Fibroblast of pulmonary artery (primary cell): ENCODE data around the gene NUP214.
A peak's percentile ranks its signal among the peaks of the same experiment; 100 is the strongest.
"Not testable (repeated sequence)": the region's sequence is repeated elsewhere in the genome, so short reads cannot be mapped to it uniquely, and the experiment has no call there.

Experiments
- DNase-seq: peaks from one replicate; pipeline ENCODE4 v3.0.0-alpha.2; 2010; ENCODE audit warnings: low read depth
- H3K4me3 ChIP-seq: replicated peaks from 2 replicates; pipeline ENCODE4 v1.5.1; 2011; ENCODE audit warnings: low read depth, mild to moderate bottlenecking, control low read depth, low read length, moderate library complexity
- TF ChIP-seq, protein P1 (sequence below): IDR thresholded peaks from 2 replicates; pipeline ENCODE4 v1.5.1; 2011; ENCODE audit warnings: mild to moderate bottlenecking, control low read depth, low read length, inconsistent platforms; ENCODE audit errors: missing control alignments

Gene NUP214

DNA sequence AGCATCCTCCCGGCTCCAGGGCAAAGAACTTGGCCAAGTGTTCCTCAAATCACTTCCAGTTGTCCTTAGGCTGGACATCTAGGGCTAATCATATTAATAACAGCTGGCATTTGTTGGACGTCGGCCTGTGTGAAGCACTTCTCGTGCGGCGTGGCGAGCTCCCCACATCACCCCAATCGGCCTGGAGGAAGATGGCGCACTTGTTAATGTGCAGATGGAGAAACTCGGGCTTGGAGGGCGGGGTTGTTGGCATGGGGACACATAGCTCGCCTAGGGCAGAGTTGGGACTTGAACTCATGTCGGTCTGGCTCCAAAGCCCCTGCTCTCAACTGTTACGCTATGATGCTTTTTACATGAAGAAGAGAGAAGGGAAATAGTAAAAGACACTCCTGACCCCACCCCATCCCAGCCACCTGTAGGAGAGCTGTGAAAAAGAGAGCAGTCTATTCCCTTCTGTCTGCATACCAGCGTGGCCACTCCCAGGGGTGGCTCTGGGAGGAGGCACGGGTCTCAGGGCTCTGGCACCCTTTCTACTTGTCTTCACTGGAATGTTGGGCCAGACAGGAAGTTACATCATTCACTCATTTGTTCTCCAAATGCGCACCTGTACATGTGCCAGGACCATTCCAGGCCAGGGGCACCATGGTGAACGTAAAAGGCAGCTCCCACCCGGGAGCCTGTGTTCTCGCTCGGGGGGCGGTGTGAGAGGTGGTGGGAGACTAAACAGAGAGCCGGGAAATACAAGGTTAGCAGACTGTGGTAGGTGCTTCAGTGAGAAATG is 12.8 kb upstream of the NUP214 start:
- H3K4me3 ChIP-seq = no peak overlapping the region
- TF ChIP-seq, protein P1, sequence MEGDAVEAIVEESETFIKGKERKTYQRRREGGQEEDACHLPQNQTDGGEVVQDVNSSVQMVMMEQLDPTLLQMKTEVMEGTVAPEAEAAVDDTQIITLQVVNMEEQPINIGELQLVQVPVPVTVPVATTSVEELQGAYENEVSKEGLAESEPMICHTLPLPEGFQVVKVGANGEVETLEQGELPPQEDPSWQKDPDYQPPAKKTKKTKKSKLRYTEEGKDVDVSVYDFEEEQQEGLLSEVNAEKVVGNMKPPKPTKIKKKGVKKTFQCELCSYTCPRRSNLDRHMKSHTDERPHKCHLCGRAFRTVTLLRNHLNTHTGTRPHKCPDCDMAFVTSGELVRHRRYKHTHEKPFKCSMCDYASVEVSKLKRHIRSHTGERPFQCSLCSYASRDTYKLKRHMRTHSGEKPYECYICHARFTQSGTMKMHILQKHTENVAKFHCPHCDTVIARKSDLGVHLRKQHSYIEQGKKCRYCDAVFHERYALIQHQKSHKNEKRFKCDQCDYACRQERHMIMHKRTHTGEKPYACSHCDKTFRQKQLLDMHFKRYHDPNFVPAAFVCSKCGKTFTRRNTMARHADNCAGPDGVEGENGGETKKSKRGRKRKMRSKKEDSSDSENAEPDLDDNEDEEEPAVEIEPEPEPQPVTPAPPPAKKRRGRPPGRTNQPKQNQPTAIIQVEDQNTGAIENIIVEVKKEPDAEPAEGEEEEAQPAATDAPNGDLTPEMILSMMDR = no peak
- DNase-seq = no peak

DNA sequence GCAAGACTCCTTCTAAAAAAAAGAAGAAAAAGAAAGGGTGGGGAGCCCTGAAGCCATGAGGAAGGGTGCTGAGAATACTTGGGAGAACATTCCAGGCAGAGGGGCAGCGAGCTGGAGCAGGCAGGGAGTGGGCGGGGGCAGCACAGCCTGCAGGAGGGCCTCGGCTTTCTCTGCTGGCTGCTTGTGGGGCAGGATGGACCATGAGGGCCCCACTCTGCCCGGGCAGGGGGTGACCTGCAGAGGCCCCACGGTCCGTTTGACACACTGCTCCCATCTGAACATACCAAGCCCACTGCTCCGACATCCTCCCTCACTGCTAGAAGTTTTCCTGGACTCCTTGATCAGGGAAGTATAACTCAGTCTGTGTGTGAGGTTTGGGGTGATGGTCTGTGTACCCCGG is 11.7 kb upstream of the NUP214 start:
- TF ChIP-seq, protein P1 = no peak
- no peak for DNase-seq
- no peak overlapping the region for H3K4me3 ChIP-seq

DNA sequence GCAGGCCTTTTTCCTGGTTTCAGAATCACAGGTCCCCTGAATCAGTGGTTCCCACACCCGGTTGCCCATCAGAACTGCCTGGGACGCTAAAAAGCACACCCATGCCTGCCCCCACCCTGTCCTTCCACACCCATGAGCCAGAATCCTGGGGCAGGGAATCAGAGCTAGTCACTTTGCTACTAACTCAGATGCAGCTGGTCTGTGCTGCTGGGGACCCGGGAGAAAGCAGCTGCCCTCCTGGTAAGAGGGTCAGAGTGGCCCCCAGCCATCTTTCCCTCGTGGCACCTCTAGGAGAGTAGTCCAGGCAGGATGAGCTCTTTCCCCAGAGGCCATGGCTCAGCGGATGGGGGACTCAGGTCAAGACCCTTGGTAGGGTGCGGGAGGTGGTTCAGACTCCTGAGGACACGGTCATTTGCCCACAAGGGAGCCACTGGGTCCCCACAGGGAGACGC is 11.3 kb upstream of the NUP214 start:
- TF ChIP-seq, protein P1 = no peak

DNA sequence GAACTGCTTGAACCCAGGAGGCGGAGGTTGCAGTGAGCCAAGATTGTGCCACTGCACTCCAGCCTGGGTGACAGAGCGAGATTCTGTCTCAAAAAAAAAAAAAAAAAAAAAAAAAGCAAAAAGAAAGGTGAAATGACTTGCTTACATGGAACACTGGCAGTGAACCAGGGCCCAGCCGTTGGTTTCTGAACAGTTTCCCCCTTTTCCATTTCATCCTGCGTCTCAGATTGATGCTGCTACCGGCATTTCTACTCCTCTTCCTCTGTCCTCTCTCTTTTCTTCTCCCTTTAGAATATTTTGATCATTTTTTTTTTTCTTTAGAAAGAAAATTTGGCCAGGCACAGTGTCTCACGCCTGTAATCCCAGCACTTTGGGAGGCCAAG is 10.0 kb upstream of the NUP214 start:
- not testable (repeated sequence) for H3K4me3 ChIP-seq, DNase-seq

More for the DNA sequence above, 11.3 kb upstream of the NUP214 start:
- DNase-seq = no peak
- no peak overlapping the region for H3K4me3 ChIP-seq

DNA sequence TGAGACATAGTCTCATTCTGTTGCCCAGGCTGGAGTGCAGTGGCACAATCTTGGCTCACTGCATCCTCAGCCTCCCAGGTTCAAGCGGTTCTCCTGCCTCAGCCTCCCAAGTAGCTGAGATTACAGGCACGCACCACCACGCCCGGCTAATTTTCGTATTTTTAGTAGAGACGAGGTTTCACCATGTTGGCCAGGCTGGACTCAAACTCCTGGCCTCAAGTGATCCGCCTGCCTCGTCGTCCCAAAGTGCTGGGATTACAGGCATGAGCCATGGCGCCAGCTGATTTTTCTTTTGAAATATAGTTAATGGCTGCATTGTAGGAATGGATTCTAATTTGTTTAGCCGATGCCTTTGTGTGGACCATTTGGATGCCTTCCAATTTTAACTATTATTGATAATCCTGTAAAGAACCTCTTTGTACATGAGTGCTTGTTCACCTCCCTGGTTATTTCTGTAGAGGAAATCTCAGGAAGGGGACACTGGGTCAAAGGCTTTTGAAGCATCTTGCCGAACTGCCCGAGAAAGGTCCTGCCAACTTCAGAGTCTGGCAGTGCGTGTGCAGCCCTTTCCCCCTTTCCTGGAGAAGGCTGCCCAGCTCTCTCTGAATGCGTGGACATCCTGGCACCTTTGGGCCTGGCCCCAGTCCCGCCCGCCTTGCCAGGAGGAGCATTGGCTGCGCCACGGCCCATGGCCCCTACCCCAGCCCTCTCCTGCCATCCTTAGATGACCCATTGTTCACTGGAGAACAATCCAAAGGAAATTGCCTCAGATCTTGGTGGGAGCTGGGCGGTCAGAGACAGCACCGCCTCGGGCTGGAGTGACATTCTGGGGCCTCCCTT is 8.9 kb upstream of the NUP214 start:
- DNase-seq = peak; percentile 32
- TF ChIP-seq, protein P1 = no peak
- H3K4me3 ChIP-seq = no peak overlapping the region

DNA sequence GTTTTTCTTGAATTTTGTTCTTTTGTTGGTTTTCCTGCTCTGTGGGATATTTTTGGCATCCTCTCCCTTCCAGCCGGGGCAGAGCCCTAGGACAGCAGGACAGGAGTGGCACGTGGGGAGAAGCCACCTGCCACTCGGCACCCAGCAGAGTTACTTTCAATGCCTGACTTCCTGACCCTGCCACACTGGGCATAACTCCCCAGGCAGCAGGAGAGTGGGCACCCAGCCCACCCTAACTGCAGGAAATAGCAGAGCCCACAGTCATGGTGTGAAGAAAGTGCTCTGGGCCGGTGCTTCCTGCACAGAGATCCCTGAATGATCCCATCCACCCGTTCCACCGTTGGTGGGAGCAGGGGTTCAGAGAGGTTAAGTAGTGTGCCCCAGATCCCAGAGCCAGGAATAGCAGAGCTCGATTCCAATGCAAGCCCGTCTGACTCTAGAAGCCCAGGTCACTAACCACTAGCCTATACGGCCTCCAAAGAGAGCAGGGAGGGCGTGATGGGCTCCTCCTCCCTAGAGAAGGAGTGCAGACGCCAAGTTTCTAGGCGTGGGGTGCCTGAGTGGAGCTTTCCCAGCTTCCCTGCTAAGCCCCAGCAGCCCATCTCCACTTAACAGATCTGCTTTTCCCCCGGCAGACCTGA is 8.1 kb upstream of the NUP214 start:
- TF ChIP-seq, protein P1 = no peak
- peak; percentile 23 for DNase-seq
- H3K4me3 ChIP-seq = no peak overlapping the region

DNA sequence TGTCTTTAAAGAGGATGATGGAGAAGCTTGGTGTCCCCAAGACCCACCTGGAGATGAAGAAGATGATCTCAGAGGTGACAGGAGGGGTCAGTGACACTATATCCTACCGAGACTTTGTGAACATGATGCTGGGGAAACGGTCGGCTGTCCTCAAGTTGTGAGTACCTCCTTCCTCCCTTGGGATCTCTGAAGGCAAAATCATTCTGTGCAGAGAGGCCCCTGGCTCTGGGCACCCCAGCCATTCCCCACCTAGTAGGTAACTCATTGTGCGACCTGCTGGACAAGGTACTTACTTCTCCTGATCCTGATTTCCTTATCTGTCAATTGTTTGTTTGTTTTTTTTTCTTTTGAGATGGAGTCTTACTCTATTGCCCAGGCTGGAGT is 7.6 kb upstream of the NUP214 start:
- TF ChIP-seq, protein P1 = no peak
- no peak for DNase-seq
- H3K4me3 ChIP-seq = no peak overlapping the region
